ENCODE results near the gene CD83.

DNA sequence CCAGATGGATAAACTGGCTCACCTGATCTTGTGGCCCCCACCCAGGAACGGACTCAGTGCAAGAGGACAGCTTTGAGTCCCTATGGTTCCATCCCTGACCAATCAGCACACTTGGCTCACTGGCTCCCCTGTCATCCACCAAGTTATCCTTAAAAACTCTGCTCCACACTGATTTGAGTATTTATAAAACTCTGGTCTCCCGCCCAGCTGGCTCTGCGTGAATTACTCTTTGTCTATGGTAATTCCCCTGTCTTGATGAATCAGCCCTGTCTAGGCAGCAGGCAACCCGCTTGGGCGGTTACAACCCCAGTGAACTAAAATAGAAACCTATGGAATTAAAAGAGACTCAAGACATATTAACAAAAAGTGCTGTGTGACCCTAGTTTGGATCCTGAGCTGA lies 38.1 kb upstream of the CD83 start:
- TF ChIP-seq POLR2A (IDR thresholded peaks at IDR 0.05): no peak
- TF ChIP-seq, protein P1, sequence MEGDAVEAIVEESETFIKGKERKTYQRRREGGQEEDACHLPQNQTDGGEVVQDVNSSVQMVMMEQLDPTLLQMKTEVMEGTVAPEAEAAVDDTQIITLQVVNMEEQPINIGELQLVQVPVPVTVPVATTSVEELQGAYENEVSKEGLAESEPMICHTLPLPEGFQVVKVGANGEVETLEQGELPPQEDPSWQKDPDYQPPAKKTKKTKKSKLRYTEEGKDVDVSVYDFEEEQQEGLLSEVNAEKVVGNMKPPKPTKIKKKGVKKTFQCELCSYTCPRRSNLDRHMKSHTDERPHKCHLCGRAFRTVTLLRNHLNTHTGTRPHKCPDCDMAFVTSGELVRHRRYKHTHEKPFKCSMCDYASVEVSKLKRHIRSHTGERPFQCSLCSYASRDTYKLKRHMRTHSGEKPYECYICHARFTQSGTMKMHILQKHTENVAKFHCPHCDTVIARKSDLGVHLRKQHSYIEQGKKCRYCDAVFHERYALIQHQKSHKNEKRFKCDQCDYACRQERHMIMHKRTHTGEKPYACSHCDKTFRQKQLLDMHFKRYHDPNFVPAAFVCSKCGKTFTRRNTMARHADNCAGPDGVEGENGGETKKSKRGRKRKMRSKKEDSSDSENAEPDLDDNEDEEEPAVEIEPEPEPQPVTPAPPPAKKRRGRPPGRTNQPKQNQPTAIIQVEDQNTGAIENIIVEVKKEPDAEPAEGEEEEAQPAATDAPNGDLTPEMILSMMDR (IDR thresholded peaks at IDR 0.05): no peak

All from uterus (tissue), 2 donors.